Posterior vena cava (tissue), 2 donors: ENCODE data around the gene LAMP1. TPM values are rescaled to one million over a fixed set of nuclear protein-coding genes. Genes with fewer than 3 reads are reported as not detected.

ENCODE experiments used
- DNase-seq: peaks from one replicate; pipeline ENCODE4 v3.0.0-alpha.2; 2020; ENCODE audit warnings: low spot score
- intact Hi-C, 2 donors: fragments of 100-400 bp; cut with DNase I; formaldehyde crosslinking; loops; one replicate each; pipeline versions ENCODE4 v1.14.1 to v1.14.2; 2022 to 2023
- total RNA-seq, 2 donors: library from RNA; stranded (reverse); fragmentation: NEBNext Ultra II Directional; extraction: Animal tissue kit (Norgen Biotek cat#: 25700); gene quantifications; one replicate each; pipeline ENCODE4 v1.2.1, GENCODE V29; 2021
- donor health status: DM: yes; HTN: yes; CAD: no.
- donor health status: DM: yes; HTN: yes; CAD: no.

The LAMP1 gene
- total RNA-seq, 2 donors from 2014 or later = 146 to 197 TPM

- DNase-seq = peak; percentile 2
- intact Hi-C loops = no loop called here
Observed at GRCh38 chr13:113349050-113349449, 52.0 kb downstream of the LAMP1 start.

- intact Hi-C loops = no loop called here
- DNase-seq = peak; percentile 55
Observed at GRCh38 chr13:113349491-113349890, 52.5 kb downstream of the LAMP1 start.

- intact Hi-C loops = no loop called here
- peak; percentile 76 for DNase-seq
Observed at GRCh38 chr13:113350065-113350937, 53.3 kb downstream of the LAMP1 start.

GRCh38 chr13:113350938-113351335 lies 53.9 kb downstream of the LAMP1 start:
- intact Hi-C loops = no loop called here
- DNase-seq = peak; percentile 58

- intact Hi-C loops = no loop called here
- DNase-seq = peak; percentile 75
Observed at GRCh38 chr13:113351514-113352026, 54.5 kb downstream of the LAMP1 start.

GRCh38 chr13:113353254-113353653 lies 56.2 kb downstream of the LAMP1 start:
- DNase-seq = peak; percentile 52
- intact Hi-C loops = no loop called here

GRCh38 chr13:113354831-113355610 lies 58.0 kb downstream of the LAMP1 start:
- intact Hi-C loops = loop anchor here in 1 of 2 donors (1.0 kb wide), 1 partner anchor 49 kb away; no protein-coding TSS in a partner anchor
- DNase-seq = peak; percentile 54

- intact Hi-C loops = no loop called here
- DNase-seq = peak; percentile 51
Observed at GRCh38 chr13:113355621-113356020, 58.6 kb downstream of the LAMP1 start.

- intact Hi-C loops = no loop called here
- peak; percentile 10 for DNase-seq
Observed at GRCh38 chr13:113356596-113356995, 59.6 kb downstream of the LAMP1 start.

- intact Hi-C loops = no loop called here
- DNase-seq = peak; percentile 15
Observed at GRCh38 chr13:113357529-113357928, 60.5 kb downstream of the LAMP1 start.

- DNase-seq = no peak
- intact Hi-C loops = no loop called here
Observed at GRCh38 chr13:113358653-113359190, 61.7 kb downstream of the LAMP1 start.

GRCh38 chr13:113359571-113359970 lies 62.5 kb downstream of the LAMP1 start:
- intact Hi-C loops = no loop called here

GRCh38 chr13:113360446-113360845 lies 63.4 kb downstream of the LAMP1 start:
- DNase-seq = peak; percentile 57
- intact Hi-C loops = no loop called here

More at GRCh38 chr13:113359571-113359970, 62.5 kb downstream of the LAMP1 start:
- DNase-seq = peak; percentile 42

GRCh38 chr13:113361406-113361805 lies 64.4 kb downstream of the LAMP1 start:
- DNase-seq = peak; percentile 45
- intact Hi-C loops = no loop called here

GRCh38 chr13:113364311-113364889 lies 67.4 kb downstream of the LAMP1 start:
- intact Hi-C loops = no loop called here
- DNase-seq = no peak

- DNase-seq = no peak
- intact Hi-C loops = no loop called here
Observed at GRCh38 chr13:113364901-113365582, 68.0 kb downstream of the LAMP1 start.

- intact Hi-C loops = no loop called here
Observed at GRCh38 chr13:113365583-113365970, 68.5 kb downstream of the LAMP1 start.

GRCh38 chr13:113365971-113366588 lies 69.0 kb downstream of the LAMP1 start:
- intact Hi-C loops = no loop called here
- DNase-seq = no peak

More at GRCh38 chr13:113365583-113365970, 68.5 kb downstream of the LAMP1 start:
- no peak for DNase-seq
